Panc1 (cell line): ENCODE data around the gene DLGAP1. TPM values are rescaled to one million over a fixed set of nuclear protein-coding genes. Genes with fewer than 3 reads are reported as not detected.

ENCODE experiments used
- ATAC-seq: fragments of 200-7000 bp; cut with Tn5 transposase; 2 replicates; pipeline ENCODE4 v1.9.1; 2020; ENCODE audit warnings: mild to moderate bottlenecking, moderate library complexity
- BruUV-seq: library from RNA; stranded (reverse); fragments of 400-500 nt; replicated peaks from 2 replicates; lab custom pipeline; 2021; lab: Mats Ljungman, UMichigan
- CTCF ChIA-PET: fragments of 300-600 bp; sonication (Branson Sonifier 250); formaldehyde crosslinking; loops from one replicate; lab custom pipeline; 2022; ENCODE audit warnings: antibody characterized with exemption; lab: Charles Lee
- POLR2A ChIA-PET: fragments of 300-600 bp; sonication (Branson Sonifier 250); formaldehyde crosslinking; loops from one replicate; lab custom pipeline; 2022; ENCODE audit warnings: antibody characterized with exemption; lab: Charles Lee
- DNase-seq: peaks from one replicate; pipeline ENCODE4 v3.0.0-alpha.2; 2010; ENCODE audit warnings: low read depth, low spot score
- H3K27ac ChIP-seq: 2 replicates; pipeline ENCODE4 v1.5.1; 2011; ENCODE audit warnings: mild to moderate bottlenecking, low read length, inconsistent platforms
- H3K27me3 ChIP-seq: fragments of 200-500 bp; sonication (Bioruptor generic); 2 replicates; pipeline ENCODE4 v1.6.0; 2014; ENCODE audit warnings: low read length, inconsistent platforms; ENCODE audit not compliant: control insufficient read depth, insufficient read depth
- H3K36me3 ChIP-seq: fragments of 200-500 bp; sonication (Bioruptor generic); 2 replicates; pipeline ENCODE4 v1.5.1; 2014; ENCODE audit warnings: inconsistent platforms, mild to moderate bottlenecking, low read length, moderate library complexity; ENCODE audit not compliant: control insufficient read depth, insufficient read depth
- H3K4me1 ChIP-seq: 2 replicates; pipeline ENCODE4 v1.5.1; 2011; ENCODE audit warnings: inconsistent platforms, mild to moderate bottlenecking, low read length, moderate library complexity; ENCODE audit not compliant: control insufficient read depth, insufficient read depth
- H3K4me3 ChIP-seq, 2 experiments: 2 replicates each; pipeline ENCODE4 v1.5.1; 2011 to 2012; ENCODE audit warnings: low read depth in 2 of 2, low read length in 2 of 2, mild to moderate bottlenecking in 2 of 2, inconsistent platforms in 1 of 2, moderate library complexity in 1 of 2
- H3K9me3 ChIP-seq: fragments of 200-500 bp; sonication (Bioruptor generic); 2 replicates; pipeline ENCODE4 v1.5.1; 2014; ENCODE audit warnings: low read depth, mild to moderate bottlenecking, inconsistent platforms, low read length, moderate library complexity; ENCODE audit not compliant: control insufficient read depth, insufficient read depth
- CTCF ChIP-seq: fragments of 450-650 bp; IDR thresholded peaks from 2 replicates; pipeline ENCODE4 v1.5.1; 2017; ENCODE audit warnings: mild to moderate bottlenecking
- POLR2AphosphoS5 ChIP-seq: IDR thresholded peaks from 2 replicates; pipeline ENCODE4 v1.6.1; 2012; ENCODE audit warnings: mild to moderate bottlenecking, low read depth, low read length, moderate library complexity
- REST ChIP-seq, 2 experiments: IDR thresholded peaks; 2 replicates each; pipeline ENCODE4 v1.6.1; 2011 to 2012; ENCODE audit warnings: low read depth in 2 of 2, control low read depth in 1 of 2, low read length in 1 of 2, mild to moderate bottlenecking in 1 of 2, moderate library complexity in 1 of 2; ENCODE audit not compliant: insufficient read depth in 1 of 2
- SIN3A ChIP-seq: IDR thresholded peaks from 2 replicates; pipeline ENCODE4 v1.6.1; 2012; ENCODE audit warnings: low read depth, mild to moderate bottlenecking, low read length, moderate library complexity, borderline replicate concordance; ENCODE audit not compliant: insufficient read depth
- TCF7L2 ChIP-seq: IDR thresholded peaks from 2 replicates; pipeline ENCODE4 v1.6.1; 2011; ENCODE audit warnings: mild to moderate bottlenecking, low read depth, low read length, inconsistent platforms
- in situ Hi-C: cut with HindIII; loops from 2 replicates; pipeline ENCODE4 v1.10.0; 2016; ENCODE audit warnings: low sequenced_read_pairs, low pct_unique_long_range_greater_than_20kb
- intact Hi-C: fragments of 100-400 bp; cut with micrococcal nuclease; formaldehyde crosslinking; loops from one replicate; pipeline ENCODE4 v1.10.0; 2022; ENCODE audit not compliant: unreplicated experiment
- total RNA-seq: library from RNA; stranded (reverse); gene quantifications from one replicate; pipeline ENCODE4 v1.2.1, GENCODE V29; 2021; ENCODE audit not compliant: unreplicated experiment

The DLGAP1 gene
- total RNA-seq, 1 experiment from 2014 or later: 1.8 TPM

GRCh38 chr18:4181882-4182568 is 273.1 kb downstream of the DLGAP1 start:
- ATAC-seq: no peak
- no peak overlapping the region for H3K27ac ChIP-seq
- H3K27me3 ChIP-seq: no peaks in the 10 kb centered on the region
- TF ChIP-seq POLR2AphosphoS5 (no peak), CTCF (peak; percentile 49)
- BruUV-seq: no TSS peak
- H3K9me3 ChIP-seq: no peaks in the 10 kb centered on the region
- intact Hi-C loops (no loop called here), in situ Hi-C loops (no loop called here)
- ChIA-PET POLR2A (no interaction called here), CTCF (no interaction called here)
- H3K36me3 ChIP-seq: no peaks in the 10 kb centered on the region
- H3K4me3 ChIP-seq: no peak overlapping the region
- no peak for DNase-seq
- H3K4me1 ChIP-seq: no peaks in the 10 kb centered on the region

GRCh38 chr18:4181086-4181485 is 274.0 kb downstream of the DLGAP1 start:
- no peak overlapping the region for H3K27ac ChIP-seq
- no peaks in the 10 kb centered on the region for H3K9me3 ChIP-seq
- intact Hi-C loops (no loop called here), in situ Hi-C loops (no loop called here)
- BruUV-seq: no TSS peak
- ChIA-PET CTCF (no interaction called here), POLR2A (no interaction called here)
- H3K36me3 ChIP-seq: no peaks in the 10 kb centered on the region
- TF ChIP-seq CTCF (no peak), REST (IDR thresholded peaks at IDR 0.05; ENCODE audit: insufficient read depth in 1 of 2, low read depth in 2 of 2, low read length in 1 of 2) (no peak), POLR2AphosphoS5 (no peak), SIN3A (no peak), TCF7L2 (no peak)
- no peaks in the 10 kb centered on the region for H3K27me3 ChIP-seq
- no peak overlapping the region for H3K4me3 ChIP-seq
- DNase-seq (no peak), ATAC-seq (no peak)
- H3K4me1 ChIP-seq: no peaks in the 10 kb centered on the region
